Measurements from ENCODE around the gene FBXW7. TPM values are rescaled to one million over a fixed set of nuclear protein-coding genes. Genes with fewer than 3 reads are reported as not detected.

The FBXW7 gene, protein sequence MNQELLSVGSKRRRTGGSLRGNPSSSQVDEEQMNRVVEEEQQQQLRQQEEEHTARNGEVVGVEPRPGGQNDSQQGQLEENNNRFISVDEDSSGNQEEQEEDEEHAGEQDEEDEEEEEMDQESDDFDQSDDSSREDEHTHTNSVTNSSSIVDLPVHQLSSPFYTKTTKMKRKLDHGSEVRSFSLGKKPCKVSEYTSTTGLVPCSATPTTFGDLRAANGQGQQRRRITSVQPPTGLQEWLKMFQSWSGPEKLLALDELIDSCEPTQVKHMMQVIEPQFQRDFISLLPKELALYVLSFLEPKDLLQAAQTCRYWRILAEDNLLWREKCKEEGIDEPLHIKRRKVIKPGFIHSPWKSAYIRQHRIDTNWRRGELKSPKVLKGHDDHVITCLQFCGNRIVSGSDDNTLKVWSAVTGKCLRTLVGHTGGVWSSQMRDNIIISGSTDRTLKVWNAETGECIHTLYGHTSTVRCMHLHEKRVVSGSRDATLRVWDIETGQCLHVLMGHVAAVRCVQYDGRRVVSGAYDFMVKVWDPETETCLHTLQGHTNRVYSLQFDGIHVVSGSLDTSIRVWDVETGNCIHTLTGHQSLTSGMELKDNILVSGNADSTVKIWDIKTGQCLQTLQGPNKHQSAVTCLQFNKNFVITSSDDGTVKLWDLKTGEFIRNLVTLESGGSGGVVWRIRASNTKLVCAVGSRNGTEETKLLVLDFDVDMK
- polyA plus RNA-seq (ENCODE audit: insufficient read length in 3 of 3): 10 to 100 TPM; 34.5 to 39.2 (median 35.7) TPM

DNA sequence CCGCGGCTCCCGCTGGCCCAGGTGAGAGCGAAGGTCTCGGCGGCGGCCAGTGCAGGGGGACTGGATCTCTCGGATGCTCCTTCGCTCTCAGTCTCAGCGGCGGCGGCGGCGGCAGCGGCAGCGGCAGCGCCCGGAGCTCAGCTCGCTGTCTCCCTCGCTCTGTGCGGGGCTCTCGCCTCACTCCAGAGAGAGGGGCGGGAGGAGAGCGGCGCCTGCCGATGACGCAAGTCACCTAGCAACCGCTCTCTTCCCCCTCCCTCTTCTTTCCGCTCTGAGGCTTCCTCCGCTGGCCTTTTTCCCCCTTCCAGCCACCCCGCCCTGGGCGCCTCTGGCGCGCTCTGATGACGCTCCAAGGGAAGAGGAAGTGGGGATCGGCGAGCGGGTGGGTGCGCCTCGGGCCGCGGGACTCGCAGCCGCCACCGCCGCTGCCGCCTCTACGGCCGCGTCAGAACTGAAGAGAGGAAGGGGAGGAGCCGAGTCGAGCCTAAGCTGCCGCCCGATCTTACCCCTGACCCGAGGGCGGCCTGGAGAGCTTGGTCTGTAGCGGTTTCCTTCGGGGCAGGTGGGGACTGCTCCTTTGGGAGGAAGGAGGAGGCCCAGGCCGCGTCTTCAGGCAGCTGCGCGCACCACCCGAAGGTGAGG, at the start of gene FBXW7:
FBXW7 (minus strand) TSS at position 190 of the 642 bp plus-strand sequence. CDS start 124,289 bp downstream, outside the sequence.
- DNase-seq (ENCODE audit: low read depth in 3 of 3, low spot score in 2 of 3): peak; percentile 97 to 99 (median 99)

GRCh38 chr4:152585023-152585441, 49.1 kb upstream of the FBXW7 start:
- no peak for DNase-seq (ENCODE audit: low read depth in 3 of 3, low spot score in 2 of 3)

DNA sequence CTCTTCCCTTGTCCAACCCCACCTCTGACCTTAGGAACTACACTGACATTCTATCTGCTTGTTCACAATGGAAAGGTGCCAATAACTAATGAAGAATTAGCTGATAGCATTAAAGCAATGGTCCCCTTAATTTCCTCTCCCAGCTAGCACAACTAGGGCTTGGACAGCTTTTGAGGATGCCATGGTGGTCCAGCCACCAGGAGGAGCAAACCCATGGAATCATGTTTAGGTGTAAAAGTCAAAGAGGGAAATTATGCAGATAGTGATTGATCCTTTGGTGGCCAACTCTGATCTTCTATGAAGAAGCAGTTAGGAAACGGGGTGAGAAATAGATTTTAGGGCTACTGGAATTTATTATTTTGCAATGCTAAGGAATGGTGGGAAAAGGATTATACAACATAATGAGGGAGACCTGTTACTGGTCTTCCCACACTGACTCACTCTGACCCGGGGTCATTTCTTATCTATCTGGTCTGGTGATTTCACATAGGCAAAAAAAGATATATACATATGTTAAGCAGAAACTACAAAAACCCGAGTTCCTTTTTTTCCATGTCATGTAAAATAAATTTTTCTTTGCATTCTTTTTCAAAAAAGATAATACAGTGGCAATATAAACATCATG, 45.8 kb upstream of the FBXW7 start:
- DNase-seq (ENCODE audit: low read depth in 3 of 3, low spot score in 2 of 3): no peak

GRCh38 chr4:152579916-152580315, 44.0 kb upstream of the FBXW7 start:
- no peak for DNase-seq (ENCODE audit: low read depth in 3 of 3, low spot score in 2 of 3)

DNA sequence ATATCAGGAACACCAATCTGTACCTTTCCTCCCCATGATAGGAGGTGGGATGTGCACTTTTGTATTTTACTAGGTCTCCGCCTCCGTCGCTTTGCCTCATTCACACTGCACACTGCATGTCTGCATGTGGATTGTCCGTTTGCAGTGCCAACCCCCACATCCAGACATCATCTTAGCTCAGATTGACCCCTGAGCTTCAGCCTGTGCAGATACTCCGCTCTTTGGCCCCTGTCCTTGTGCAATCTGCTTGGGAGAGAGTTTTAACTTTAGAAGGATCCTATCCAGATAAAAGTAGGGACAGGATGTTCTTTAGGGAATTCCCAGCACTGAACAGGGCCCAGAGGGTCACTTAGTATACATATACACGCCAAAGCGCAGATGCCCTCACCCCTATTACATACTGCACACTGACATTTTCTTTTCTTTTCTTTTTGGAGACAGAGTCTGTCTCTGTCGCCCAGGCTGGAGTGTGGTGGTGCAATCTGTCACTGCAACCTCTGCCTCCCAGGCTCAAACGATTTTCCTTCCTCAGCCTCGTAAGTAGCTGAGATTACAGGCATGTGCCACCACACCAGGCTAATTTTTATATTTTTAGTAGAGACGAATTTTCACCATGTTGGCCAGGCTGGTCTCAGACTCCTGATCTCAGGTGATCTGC, 43.3 kb upstream of the FBXW7 start:
- DNase-seq (ENCODE audit: low read depth in 3 of 3, low spot score in 2 of 3): no peak

GRCh38 chr4:152578670-152579069, 42.8 kb upstream of the FBXW7 start:
- no peak for DNase-seq (ENCODE audit: low read depth in 3 of 3, low spot score in 2 of 3)

- no peak for DNase-seq (ENCODE audit: low read depth in 3 of 3, low spot score in 2 of 3)
Observed at GRCh38 chr4:152577708-152578396, 42.0 kb upstream of the FBXW7 start.

GRCh38 chr4:152575533-152575932, 39.6 kb upstream of the FBXW7 start:
- no peak for DNase-seq (ENCODE audit: low read depth in 3 of 3, low spot score in 2 of 3)

DNA sequence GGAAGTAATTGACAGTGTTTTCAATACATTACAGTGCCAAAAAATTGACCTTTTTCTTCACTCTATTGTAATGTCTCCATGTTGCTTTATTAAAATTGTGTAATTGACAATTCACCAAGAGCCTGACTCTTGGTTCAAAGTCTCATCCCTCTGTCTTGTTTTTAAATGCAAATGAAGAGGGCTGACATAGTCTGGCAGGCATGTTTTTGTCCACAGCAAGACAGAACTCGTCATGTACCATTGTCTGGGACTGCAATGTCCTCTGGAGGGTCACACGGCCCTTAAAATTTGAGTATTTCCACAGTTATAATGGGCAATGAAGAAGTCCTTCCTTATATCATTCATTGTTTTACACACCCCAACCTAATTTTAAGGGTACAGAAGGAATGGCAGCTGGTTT, 38.0 kb upstream of the FBXW7 start:
- DNase-seq (ENCODE audit: low read depth in 3 of 3, low spot score in 2 of 3): no peak

- no peak for DNase-seq (ENCODE audit: low read depth in 3 of 3, low spot score in 2 of 3)
Observed at GRCh38 chr4:152572417-152573086, 36.7 kb upstream of the FBXW7 start.

DNA sequence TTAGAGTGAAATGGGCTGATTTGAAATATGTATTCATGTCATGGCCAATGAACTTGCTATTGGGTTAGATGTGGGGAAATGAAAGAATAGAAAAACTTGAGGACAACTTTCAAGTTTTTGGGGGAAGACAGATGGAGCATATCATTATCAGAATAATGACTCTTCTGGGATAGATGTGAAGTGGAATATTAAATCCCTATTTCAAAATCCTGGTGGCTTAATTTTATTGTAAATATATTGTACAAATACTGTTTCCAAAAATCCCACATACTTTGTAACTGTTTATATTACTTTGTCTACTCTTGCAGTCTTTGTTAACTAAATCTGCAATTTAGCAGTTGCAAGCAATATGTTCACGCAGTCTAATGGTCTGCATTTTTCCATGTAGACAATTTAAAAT, 35.9 kb upstream of the FBXW7 start:
- DNase-seq (ENCODE audit: low read depth in 3 of 3, low spot score in 2 of 3): no peak

- DNase-seq (ENCODE audit: low read depth in 3 of 3, low spot score in 2 of 3): no peak
Observed at GRCh38 chr4:152571296-152571695, 35.4 kb upstream of the FBXW7 start.

DNA sequence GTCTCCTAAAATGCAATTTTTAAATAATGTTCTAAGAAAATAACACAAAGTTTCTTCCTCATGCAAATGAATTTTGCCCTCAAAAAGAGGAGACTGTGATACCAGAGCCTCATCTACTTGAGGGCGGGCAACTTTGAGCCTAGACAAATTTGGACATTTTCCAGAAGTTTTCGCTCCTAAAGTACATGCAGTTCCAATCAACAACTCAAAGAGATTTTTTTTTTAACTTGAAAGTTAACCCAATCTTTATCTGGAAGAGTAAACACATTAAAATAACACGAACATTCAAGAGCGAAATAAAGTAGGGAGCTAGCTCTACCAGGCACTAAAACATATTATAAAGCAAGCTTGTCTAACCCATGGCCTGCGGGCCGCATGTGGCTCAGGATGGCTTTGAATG, 29.4 kb upstream of the FBXW7 start:
- DNase-seq (ENCODE audit: low read depth in 3 of 3, low spot score in 2 of 3): no peak

- DNase-seq (ENCODE audit: low read depth in 3 of 3, low spot score in 2 of 3): no peak
Observed at GRCh38 chr4:152564336-152564735, 28.4 kb upstream of the FBXW7 start.

- DNase-seq (ENCODE audit: low read depth in 3 of 3, low spot score in 2 of 3): no peak
Observed at GRCh38 chr4:152563209-152563608, 27.3 kb upstream of the FBXW7 start.

GRCh38 chr4:152559641-152560040, 23.7 kb upstream of the FBXW7 start:
- no peak for DNase-seq (ENCODE audit: low read depth in 3 of 3, low spot score in 2 of 3)

DNA sequence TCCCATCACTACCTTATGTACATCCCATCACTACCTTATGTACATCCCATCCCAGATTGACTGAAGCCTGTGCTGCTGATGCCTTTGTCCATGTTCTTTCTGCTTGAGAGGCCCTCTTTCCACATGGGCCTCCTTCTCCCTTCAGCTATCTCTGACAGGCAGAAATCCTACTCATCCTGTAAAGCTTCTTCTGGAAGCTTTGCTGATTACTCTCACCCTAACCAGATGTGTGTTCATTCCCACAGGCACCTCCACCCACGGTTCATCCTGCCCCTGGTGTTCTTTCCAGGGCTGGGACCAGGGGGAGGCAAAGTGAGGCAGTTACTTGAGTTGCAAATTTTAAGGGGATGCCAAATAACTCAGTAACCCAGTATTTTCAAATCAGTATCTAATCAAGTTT, 22.5 kb upstream of the FBXW7 start:
- DNase-seq (ENCODE audit: low read depth in 3 of 3, low spot score in 2 of 3): no peak

DNA sequence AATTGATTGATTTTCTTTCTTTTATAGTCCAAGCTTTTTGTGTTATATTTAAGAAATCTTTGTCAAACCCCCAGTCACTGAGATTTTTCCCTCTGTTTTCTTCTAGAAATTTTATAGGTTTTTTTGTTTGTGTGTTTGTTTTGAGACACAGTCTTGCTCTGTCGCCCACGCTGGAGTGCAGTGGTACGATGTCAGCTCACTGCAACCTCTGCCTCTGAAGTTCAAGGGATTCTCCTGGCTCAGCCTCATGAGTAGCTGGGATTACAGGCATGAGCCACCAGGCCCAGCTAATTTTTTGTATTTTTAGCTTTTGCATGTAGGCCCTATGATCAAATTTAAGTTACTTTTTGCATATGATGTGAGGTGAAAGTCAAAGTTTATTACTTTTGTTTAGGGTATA, 20.9 kb upstream of the FBXW7 start:
- no peak for DNase-seq (ENCODE audit: low read depth in 3 of 3, low spot score in 2 of 3)

- no peak for DNase-seq (ENCODE audit: low read depth in 3 of 3, low spot score in 2 of 3)
Observed at GRCh38 chr4:152556283-152556682, 20.4 kb upstream of the FBXW7 start.
